K562 (cell line): ENCODE data around the gene TSC22D1. TPM values are rescaled to one million over a fixed set of nuclear protein-coding genes. Genes with fewer than 3 reads are reported as not detected.

ENCODE experiments used
- ESRRA ChIP-seq: fragments of 450-650 bp; IDR thresholded peaks from 2 replicates; pipeline ENCODE4 v1.6.1; 2014; ENCODE audit warnings: low read depth, mild to moderate bottlenecking, moderate library complexity, borderline replicate concordance
- LCOR ChIP-seq: sonication (generic); formaldehyde crosslinking; IDR thresholded peaks from 2 replicates; pipeline ENCODE4 v1.8.0; 2022; ENCODE audit warnings: mild to moderate bottlenecking, missing genetic modification reagents
- ZNF124 ChIP-seq: sonication (generic); formaldehyde crosslinking; IDR thresholded peaks from 2 replicates; pipeline ENCODE4 v1.8.1; 2022; ENCODE audit warnings: missing genetic modification reagents
- ZNF239 ChIP-seq: fragments of 250-450 bp; sonication (Bioruptor Pico); IDR thresholded peaks from 2 replicates; pipeline ENCODE4 v1.4.0; 2020; ENCODE audit warnings: mild to moderate bottlenecking
- ZNF707 ChIP-seq: fragments of 250-450 bp; sonication (Bioruptor Pico); conservative IDR thresholded peaks from 2 replicates; pipeline ENCODE4 v1.8.0; 2022; ENCODE audit warnings: inconsistent platforms, mild to moderate bottlenecking, moderate library complexity
- polyA plus RNA-seq, 8 experiments: library from polyadenylated mRNA; depleted of rRNA in 4 of 8; stranded (reverse) in 5 of 8; unstranded in 3 of 8; fragments of >200 nt; fragmentation: Nextera tagmentation in 2 of 8; fragmentation: Illumina TruSeq in 1 of 8; extraction: Ambion mirVana in 2 of 8; extraction: Trizol in 1 of 8; gene quantifications; 2 replicates each; pipeline versions ENCODE4 v1.2.1 to v1.2.3, GENCODE V29; 2011 to 2014; ENCODE audit warnings: inconsistent platforms in 1 of 8, missing spikeins in 1 of 8
- total RNA-seq, 7 experiments: library from RNA; depleted of rRNA in 6 of 7; stranded (reverse); fragments of >200 nt in 6 of 7; fragmentation: Illumina TruSeq in 2 of 7; extraction: Trizol in 2 of 7; gene quantifications; 2 replicates each; pipeline versions ENCODE4 v1.2.1 to v1.2.3, GENCODE V29; 2011 to 2021; ENCODE audit warnings: low replicate concordance in 1 of 7
- TF ChIP-seq, protein P1 (sequence below), 2 experiments: fragments of 450-650 bp in 1 of 2; sonication (generic) in 1 of 2; formaldehyde crosslinking in 1 of 2; IDR thresholded peaks; 2 replicates each; pipeline versions ENCODE4 v1.7.1 to v1.9.0; 2016 to 2022; ENCODE audit warnings: inconsistent platforms in 1 of 2, mild to moderate bottlenecking in 1 of 2, missing genetic modification reagents in 1 of 2

TSC22D1 gene
- total and polyA plus RNA-seq, 9 of the 15 experiments (the other 6 are each of a cell fraction or from before 2014, with no cell fraction given): 2.6 to 19.8 (median 8.4) TPM

DNA sequence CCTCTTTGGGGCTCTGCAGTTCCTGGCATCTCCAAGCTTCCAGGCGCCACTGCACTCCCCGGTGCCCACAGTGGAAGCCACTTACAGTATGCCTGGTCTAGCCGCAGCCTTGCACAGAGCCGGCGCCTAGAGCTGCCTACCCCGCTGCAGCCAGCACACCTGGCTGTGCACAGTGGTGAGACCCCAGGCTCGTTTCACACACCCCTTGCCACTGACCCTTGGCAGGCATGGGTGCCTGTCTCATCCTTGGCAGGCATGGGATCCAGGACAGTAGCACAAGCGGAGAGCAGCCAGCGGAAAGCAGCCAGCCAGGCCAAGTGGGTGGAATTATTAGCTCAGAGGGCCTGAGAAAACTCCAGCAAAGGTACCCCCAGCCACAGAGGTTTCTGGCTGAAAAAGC lies 116.5 kb downstream of the TSC22D1 start (continued):
- TF ChIP-seq ESRRA (no peak), LCOR (CRISPR knock-in tag) (no peak), ZNF124 (no peak), ZNF707 (CRISPR knock-in tag) (no peak), ZNF239 (no peak)
- TF ChIP-seq, protein P1, sequence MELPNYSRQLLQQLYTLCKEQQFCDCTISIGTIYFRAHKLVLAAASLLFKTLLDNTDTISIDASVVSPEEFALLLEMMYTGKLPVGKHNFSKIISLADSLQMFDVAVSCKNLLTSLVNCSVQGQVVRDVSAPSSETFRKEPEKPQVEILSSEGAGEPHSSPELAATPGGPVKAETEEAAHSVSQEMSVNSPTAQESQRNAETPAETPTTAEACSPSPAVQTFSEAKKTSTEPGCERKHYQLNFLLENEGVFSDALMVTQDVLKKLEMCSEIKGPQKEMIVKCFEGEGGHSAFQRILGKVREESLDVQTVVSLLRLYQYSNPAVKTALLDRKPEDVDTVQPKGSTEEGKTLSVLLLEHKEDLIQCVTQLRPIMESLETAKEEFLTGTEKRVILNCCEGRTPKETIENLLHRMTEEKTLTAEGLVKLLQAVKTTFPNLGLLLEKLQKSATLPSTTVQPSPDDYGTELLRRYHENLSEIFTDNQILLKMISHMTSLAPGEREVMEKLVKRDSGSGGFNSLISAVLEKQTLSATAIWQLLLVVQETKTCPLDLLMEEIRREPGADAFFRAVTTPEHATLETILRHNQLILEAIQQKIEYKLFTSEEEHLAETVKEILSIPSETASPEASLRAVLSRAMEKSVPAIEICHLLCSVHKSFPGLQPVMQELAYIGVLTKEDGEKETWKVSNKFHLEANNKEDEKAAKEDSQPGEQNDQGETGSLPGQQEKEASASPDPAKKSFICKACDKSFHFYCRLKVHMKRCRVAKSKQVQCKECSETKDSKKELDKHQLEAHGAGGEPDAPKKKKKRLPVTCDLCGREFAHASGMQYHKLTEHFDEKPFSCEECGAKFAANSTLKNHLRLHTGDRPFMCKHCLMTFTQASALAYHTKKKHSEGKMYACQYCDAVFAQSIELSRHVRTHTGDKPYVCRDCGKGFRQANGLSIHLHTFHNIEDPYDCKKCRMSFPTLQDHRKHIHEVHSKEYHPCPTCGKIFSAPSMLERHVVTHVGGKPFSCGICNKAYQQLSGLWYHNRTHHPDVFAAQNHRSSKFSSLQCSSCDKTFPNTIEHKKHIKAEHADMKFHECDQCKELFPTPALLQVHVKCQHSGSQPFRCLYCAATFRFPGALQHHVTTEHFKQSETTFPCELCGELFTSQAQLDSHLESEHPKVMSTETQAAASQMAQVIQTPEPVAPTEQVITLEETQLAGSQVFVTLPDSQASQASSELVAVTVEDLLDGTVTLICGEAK (IDR thresholded peaks at IDR 0.05): no peak
- TF ChIP-seq, protein P1 (CRISPR knock-in tag; IDR thresholded peaks at IDR 0.05): no peak
